DND-41 (cell line): ENCODE data around the gene CDH1.

Experiments used
- ATAC-seq: fragments of 200-7000 bp; cut with Tn5 transposase; 3 replicates; pipeline ENCODE4 v1.9.1; 2021; ENCODE audit warnings: low read depth; ENCODE audit not compliant: insufficient read depth
- DNase-seq: peaks from one replicate; pipeline ENCODE4 v3.0.0-alpha.2; 2020
- H2AFZ ChIP-seq: 2 replicates; pipeline ENCODE4 v1.6.0; 2012; ENCODE audit warnings: low read depth, low read length
- H3K27ac ChIP-seq: 2 replicates; pipeline ENCODE4 v1.5.1; 2012; ENCODE audit warnings: low read length, inconsistent platforms
- H3K27me3 ChIP-seq: fragments of 200-600 bp; sonication (generic); 2 replicates; pipeline ENCODE4 v1.6.0; 2012; ENCODE audit warnings: low read length, mild to moderate bottlenecking, inconsistent platforms; ENCODE audit not compliant: insufficient read depth, poor library complexity
- H3K36me3 ChIP-seq: 2 replicates; pipeline ENCODE4 v1.5.1; 2012; ENCODE audit warnings: low read length, inconsistent platforms; ENCODE audit not compliant: insufficient read depth
- H3K4me1 ChIP-seq: 2 replicates; pipeline ENCODE4 v1.5.1; 2012; ENCODE audit warnings: mild to moderate bottlenecking, low read length; ENCODE audit not compliant: insufficient read depth
- H3K4me2 ChIP-seq: 2 replicates; pipeline ENCODE4 v1.6.0; 2012; ENCODE audit warnings: mild to moderate bottlenecking, moderate library complexity, low read length, inconsistent platforms; ENCODE audit not compliant: insufficient read depth
- H3K4me3 ChIP-seq, 2 experiments: fragments of 200-600 bp in 1 of 2; shearing (Covaris generic) in 1 of 2; 2 replicates each; pipeline ENCODE4 v1.5.1; 2012 to 2016; ENCODE audit warnings: inconsistent platforms in 2 of 2, low read length in 2 of 2, mild to moderate bottlenecking in 2 of 2, low read depth in 1 of 2, moderate library complexity in 1 of 2
- H3K79me2 ChIP-seq: 2 replicates; pipeline ENCODE4 v1.6.0; 2012; ENCODE audit warnings: low read length, inconsistent platforms; ENCODE audit not compliant: insufficient read depth
- H3K9ac ChIP-seq: 2 replicates; pipeline ENCODE4 v1.6.0; 2012; ENCODE audit warnings: low read depth, mild to moderate bottlenecking, inconsistent platforms, low read length, moderate library complexity
- H3K9me3 ChIP-seq: 2 replicates; pipeline ENCODE4 v1.5.1; 2012; ENCODE audit warnings: low read length, moderate library complexity, mild to moderate bottlenecking, inconsistent platforms; ENCODE audit not compliant: insufficient read depth, severe bottlenecking
- H4K20me1 ChIP-seq: 2 replicates; pipeline ENCODE4 v1.6.0; 2012; ENCODE audit warnings: low read length; ENCODE audit not compliant: insufficient read depth
- CTCF ChIP-seq: IDR thresholded peaks from 2 replicates; pipeline ENCODE4 v1.5.1; 2012; ENCODE audit warnings: borderline replicate concordance, low read length, moderate library complexity, mild to moderate bottlenecking; ENCODE audit not compliant: poor library complexity, severe bottlenecking; ENCODE audit errors: extremely low read depth
- EZH2 ChIP-seq: IDR thresholded peaks from 3 replicates; pipeline ENCODE4 v1.6.1; 2012; ENCODE audit warnings: borderline replicate concordance, low read depth, mild to moderate bottlenecking, moderate library complexity, low read length, inconsistent platforms; ENCODE audit not compliant: severe bottlenecking

CDH1 gene

GRCh38 chr16:68843482-68844210 lies 106.6 kb downstream of the CDH1 start, which contains the start of gene TANGO6:
Gene TANGO6 (plus strand): TSS chr16:68843531. CDS start chr16:68843618, 87 bp downstream.
- Histone ChIP-seq H3K4me3 (peak within 1 kb of the TSS; percentile 54 to 75), H3K4me1 (peaks cover 23% of the 10 kb centered on the region), H2AFZ (peak within 1 kb of the TSS; percentile 95), H4K20me1 (no peaks in the 10 kb centered on the region), H3K9me3 (no peaks in the 10 kb centered on the region), H3K27ac (peak within 1 kb of the TSS; percentile 86), H3K27me3 (no peaks in the 10 kb centered on the region), H3K36me3 (no peaks in the 10 kb centered on the region), H3K9ac (peak within 1 kb of the TSS; percentile 73), H3K79me2 (peaks cover 25% of the 10 kb centered on the region), H3K4me2 (peak within 1 kb of the TSS; percentile 87)
- TF ChIP-seq EZH2 (no peak), CTCF (peak; percentile 67)
- ATAC-seq (peak; percentile 88), DNase-seq (peak; percentile 93)

- peak overlapping the region; percentile 73 for H3K9ac ChIP-seq
- no peak for ATAC-seq
- H3K79me2 ChIP-seq = peaks cover 30% of the 10 kb centered on the region
- peak overlapping the region; percentile 95 for H2AFZ ChIP-seq
- no peaks in the 10 kb centered on the region for H3K36me3 ChIP-seq
- no peak for TF ChIP-seq CTCF
- TF ChIP-seq EZH2 = no peak
- no peaks in the 10 kb centered on the region for H3K9me3 ChIP-seq
- H3K4me3 ChIP-seq = peak overlapping the region; percentile 54 to 75
- no peaks in the 10 kb centered on the region for H3K27me3 ChIP-seq
- no peak for DNase-seq
- peak overlapping the region; percentile 86 for H3K27ac ChIP-seq
- no peaks in the 10 kb centered on the region for H4K20me1 ChIP-seq
- H3K4me1 ChIP-seq = peaks cover 23% of the 10 kb centered on the region
- peak overlapping the region; percentile 87 for H3K4me2 ChIP-seq
Measured at GRCh38 chr16:68844211-68844564, 107.1 kb downstream of the CDH1 start.

- H4K20me1 ChIP-seq = no peaks in the 10 kb centered on the region
- DNase-seq (no peak), ATAC-seq (no peak)
- H3K27ac ChIP-seq = no peak overlapping the region
- no peaks in the 10 kb centered on the region for H3K36me3 ChIP-seq
- H3K4me2 ChIP-seq = no peak overlapping the region
- H3K27me3 ChIP-seq = no peaks in the 10 kb centered on the region
- no peak overlapping the region for H3K9ac ChIP-seq
- no peak overlapping the region for H2AFZ ChIP-seq
- no peak overlapping the region for H3K4me3 ChIP-seq
- peaks cover 17% of the 10 kb centered on the region for H3K4me1 ChIP-seq
- no peak for TF ChIP-seq CTCF
- TF ChIP-seq EZH2 = no peak
- H3K9me3 ChIP-seq = no peaks in the 10 kb centered on the region
- peaks cover 37% of the 10 kb centered on the region for H3K79me2 ChIP-seq
Measured at GRCh38 chr16:68848786-68849185, 111.7 kb downstream of the CDH1 start.

GRCh38 chr16:68850481-68850880 lies 113.4 kb downstream of the CDH1 start:
- Histone ChIP-seq H3K4me3 (no peak overlapping the region), H3K27ac (no peak overlapping the region), H2AFZ (no peak overlapping the region), H4K20me1 (no peaks in the 10 kb centered on the region), H3K4me1 (peaks cover 8% of the 10 kb centered on the region), H3K4me2 (no peak overlapping the region), H3K79me2 (peaks cover 25% of the 10 kb centered on the region), H3K36me3 (no peaks in the 10 kb centered on the region), H3K9me3 (no peaks in the 10 kb centered on the region), H3K9ac (no peak overlapping the region), H3K27me3 (no peaks in the 10 kb centered on the region)
- ATAC-seq (no peak), DNase-seq (no peak)
- TF ChIP-seq CTCF (no peak), EZH2 (no peak)
